ENCODE measurements around the gene VPS33B. TPM values are rescaled to one million over a fixed set of nuclear protein-coding genes. Genes with fewer than 3 reads are reported as not detected.

VPS33B gene
- total and polyA plus RNA-seq, 2 of the 13 experiments (the other 11 are each of a cell fraction or from before 2014, with no cell fraction given): 15.8 to 16.5 TPM

GRCh38 chr15:91032919-91033803 is 10.8 kb upstream of the VPS33B start (continued):
- TF ChIP-seq SALL2 (CRISPR knock-in tag; IDR thresholded peaks at IDR 0.05) (peak; percentile 54; the same call in 1 of the 2 replicates), ELF1 (CRISPR knock-in tag; IDR thresholded peaks at IDR 0.05) (peak; percentile 42; the same call in 1 of the 2 replicates), MAF1 (CRISPR knock-in tag; IDR thresholded peaks at IDR 0.05; ENCODE audit: borderline replicate concordance) (0 out of 2 replicates have a peak, but pooled peaks have one; percentile 24), PITX1 (CRISPR knock-in tag; IDR thresholded peaks at IDR 0.05) (peak; percentile 51; the same call in 1 of the 2 replicates), AHDC1 (CRISPR knock-in tag; IDR thresholded peaks at IDR 0.05; ENCODE audit: borderline replicate concordance) (no peak), FOXA1 (IDR thresholded peaks at IDR 0.05) (no peak), FOXA1 (CRISPR knock-in tag; IDR thresholded peaks at IDR 0.05) (no peak), HDAC6 (IDR thresholded peaks at IDR 0.05; ENCODE audit: low read depth, low read length) (no peak), ZNF580 (CRISPR knock-in tag; IDR thresholded peaks at IDR 0.05; ENCODE audit: borderline replicate concordance, low read depth) (peak; percentile 49; the same call in 1 of the 2 replicates), ZNF318 (CRISPR knock-in tag; IDR thresholded peaks at IDR 0.05) (0 out of 2 replicates have a peak, but pooled peaks have one; percentile 45), ZNF17 (CRISPR knock-in tag; IDR thresholded peaks at IDR 0.05) (no peak), HDAC2 (CRISPR knock-in tag; IDR thresholded peaks at IDR 0.05) (peak; percentile 77; the same call in 1 of the 2 replicates), ZNF354B (CRISPR knock-in tag; IDR thresholded peaks at IDR 0.05) (no peak), MXI1 (IDR thresholded peaks at IDR 0.05; ENCODE audit: borderline replicate concordance, low read depth, low read length) (peak; percentile 18; the same call in 1 of the 3 replicates), PAWR (CRISPR knock-in tag; IDR thresholded peaks at IDR 0.05; ENCODE audit: borderline replicate concordance) (no peak)
